Hematopoietic multipotent progenitor cell treated with erythropoietin and hydrocortisone succinate and interleukin-3 and kit ligand, for 4 days (in vitro differentiated cells): ENCODE measurements around the gene DBN1.

Experiments used
- DNase-seq: peaks from one replicate; pipeline ENCODE4 v3.0.0-alpha.2; 2015

DBN1 gene

DNA sequence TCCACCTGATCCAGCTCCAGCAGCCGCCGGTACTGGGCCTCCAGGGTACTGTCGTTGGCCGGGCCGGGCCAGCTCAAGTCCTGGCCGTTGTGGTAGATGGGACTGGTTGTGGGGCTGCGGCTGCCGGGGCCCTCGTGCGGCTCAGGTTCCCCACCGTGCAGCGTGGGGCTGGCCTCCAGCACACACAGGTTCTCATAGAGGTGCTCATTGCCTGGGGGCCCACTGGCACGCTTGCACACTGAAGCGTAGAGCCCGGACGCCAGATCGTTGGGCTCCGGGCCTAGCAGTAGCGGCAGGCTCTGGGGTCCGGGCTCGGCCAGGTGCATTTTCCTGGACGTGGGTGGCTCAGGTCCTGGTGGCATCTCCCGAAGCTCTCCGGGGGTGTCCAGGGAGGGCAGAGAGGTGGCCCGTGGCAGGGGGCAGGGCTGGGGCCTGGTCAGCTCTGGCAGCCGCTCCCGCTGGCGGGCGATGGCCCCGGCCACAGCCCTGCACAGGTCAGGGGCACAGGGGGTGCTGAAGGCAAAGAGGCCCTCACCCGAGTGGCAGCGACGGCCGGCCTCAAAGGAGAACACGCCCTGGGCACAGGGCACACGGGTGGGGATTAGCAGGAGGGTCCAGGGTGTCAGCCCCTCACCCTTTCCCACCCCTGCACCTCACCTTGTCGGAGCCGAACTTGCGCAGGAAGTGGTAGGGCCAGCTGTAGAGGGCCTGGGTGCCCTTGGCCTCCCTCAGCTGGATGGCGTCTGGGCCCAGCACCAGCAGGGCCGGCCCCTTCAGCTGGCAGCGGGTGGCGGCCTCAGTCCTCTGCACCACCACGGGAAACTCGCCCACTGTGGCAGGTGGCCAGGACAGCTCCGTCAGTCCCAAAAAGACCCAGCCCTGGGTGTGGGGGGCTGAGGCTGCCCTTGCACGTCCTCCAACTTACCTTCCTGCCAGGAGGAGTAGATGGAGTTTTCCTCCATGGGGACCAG, 30.9 kb upstream of the DBN1 start:
- no peak for DNase-seq

DNA sequence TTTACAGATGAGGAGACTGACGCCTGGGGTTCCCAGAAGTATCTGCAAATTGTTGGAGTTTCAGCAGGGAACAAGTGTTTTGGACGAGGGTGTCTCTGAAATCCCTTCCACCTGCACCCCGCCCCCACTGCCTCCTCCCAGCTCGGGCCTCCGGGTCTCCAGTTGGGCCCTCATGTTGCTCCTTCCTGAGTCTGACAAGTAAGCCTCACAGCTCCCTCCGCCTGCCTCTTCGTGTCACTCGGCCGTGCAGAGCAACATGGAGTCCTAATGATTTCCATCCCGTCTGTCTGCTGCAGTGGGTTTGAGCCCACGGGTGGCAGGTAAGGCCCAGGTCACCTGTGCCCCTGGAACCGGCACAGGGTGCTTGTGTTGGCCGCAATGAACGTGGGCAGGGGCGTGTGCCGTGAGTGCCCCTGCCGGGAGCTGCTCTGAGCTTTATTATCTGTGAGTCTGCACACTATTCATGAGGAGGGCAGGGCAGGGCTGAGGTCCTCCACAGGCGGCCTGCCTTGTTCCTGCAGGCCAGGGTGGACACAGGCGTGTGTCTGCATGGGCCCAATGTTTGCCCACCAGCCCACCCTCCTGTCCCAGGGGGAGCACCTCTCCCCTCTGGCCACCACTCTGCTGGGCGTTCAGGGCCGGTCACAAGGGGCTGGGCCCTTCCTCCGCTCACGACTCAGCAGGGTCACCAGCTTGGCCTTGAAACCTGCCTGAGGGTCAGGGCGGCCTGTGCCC, 30.1 kb upstream of the DBN1 start:
- DNase-seq: no peak

DNA sequence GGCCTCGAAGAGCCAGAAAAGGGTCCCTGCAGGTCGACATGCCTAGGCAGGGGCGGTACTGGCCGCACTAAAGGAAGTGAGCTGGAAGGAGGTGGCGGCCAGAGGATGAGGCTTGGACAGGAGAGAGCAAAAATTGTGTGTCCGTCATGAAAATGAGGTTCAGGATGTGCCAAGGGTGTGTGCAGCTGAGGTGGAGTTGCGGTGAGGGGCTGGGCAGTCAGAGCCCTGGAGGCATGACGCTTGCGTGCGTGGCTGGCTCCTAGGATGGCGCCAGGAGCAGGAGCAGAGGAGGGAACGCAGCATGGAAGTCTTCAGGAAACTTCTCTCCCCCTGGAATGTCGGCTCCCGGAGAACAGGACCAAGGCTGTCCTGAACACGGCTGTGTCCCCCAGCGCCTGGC, 29.5 kb upstream of the DBN1 start:
- DNase-seq: no peak

DNA sequence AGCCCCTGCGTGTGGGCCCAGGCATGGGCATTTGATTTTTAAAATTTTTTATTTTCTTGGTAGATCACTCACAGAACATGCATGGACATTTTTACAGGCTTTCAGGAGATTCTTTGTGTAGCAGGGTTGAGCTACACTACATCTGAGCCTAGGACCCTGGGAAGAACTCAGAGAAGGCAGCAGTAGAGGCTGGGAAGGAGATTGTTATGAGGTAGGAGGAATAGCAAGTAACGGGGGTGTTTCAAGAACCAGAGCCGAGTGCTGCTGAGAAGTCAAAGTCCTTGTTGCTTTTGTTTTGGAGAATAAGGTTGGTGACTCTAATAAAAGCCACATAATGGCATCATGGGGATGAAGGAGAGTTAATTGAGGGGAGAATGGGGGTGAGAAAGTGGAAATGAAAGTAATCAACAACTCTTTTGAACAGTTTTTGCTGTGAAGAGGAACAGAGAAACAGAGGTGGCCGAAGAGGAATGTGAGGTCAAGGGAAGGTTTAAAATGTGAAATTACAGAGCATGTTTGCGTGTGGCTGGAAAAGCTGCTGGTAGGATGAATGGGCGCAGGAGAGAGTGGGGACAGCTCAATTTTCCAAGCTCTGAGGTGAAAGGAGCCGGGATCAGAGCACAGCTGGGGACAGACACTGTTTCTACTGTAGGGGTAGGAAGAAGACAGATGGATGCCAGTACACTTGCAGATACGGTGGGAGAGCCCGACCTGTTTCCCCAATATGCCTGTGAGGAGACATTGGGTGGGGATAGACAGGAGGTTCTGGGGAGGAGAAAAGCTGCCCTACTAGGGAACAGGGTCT, 28.6 kb upstream of the DBN1 start:
- DNase-seq: no peak

DNA sequence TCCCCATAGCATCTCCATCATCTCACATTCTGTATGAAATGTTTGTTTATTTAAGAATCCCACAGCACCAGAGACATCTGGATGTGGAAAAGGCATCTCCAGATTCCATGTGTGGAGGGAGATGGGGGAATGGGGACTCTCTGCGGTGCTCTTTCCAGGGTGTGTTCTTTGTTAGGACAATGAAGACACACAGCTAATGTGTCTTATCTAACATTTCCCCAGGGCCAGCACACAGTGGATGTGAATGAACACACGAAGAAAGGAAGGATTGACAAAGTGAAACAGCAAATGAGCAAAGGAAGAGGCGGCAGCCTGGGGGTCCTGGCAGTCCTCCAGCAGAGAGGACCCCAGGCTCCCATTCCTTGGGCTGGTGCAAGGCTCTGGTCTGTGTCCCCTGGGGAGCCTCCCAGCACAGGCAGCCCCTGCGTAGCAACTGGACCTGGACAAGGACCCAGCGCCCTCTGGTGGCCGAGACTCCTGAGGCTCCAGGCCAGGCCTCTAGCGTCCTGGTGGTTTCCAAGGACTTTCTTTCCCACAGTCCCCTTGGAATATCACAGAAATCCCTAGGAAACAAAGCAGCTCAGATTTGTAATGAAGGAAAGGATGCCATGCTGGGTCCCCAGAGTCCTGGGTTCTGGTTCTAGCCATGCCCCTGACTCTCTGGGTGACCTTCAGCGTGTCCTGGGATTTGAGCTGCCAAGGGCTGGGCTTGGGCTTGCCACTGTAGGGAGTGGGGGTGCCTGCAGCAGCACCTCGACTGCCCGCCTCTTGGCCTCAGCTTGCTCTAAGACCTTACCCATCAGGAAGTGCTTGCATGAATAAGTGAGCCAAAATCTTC, 27.5 kb upstream of the DBN1 start:
- DNase-seq: peak; percentile 89

DNA sequence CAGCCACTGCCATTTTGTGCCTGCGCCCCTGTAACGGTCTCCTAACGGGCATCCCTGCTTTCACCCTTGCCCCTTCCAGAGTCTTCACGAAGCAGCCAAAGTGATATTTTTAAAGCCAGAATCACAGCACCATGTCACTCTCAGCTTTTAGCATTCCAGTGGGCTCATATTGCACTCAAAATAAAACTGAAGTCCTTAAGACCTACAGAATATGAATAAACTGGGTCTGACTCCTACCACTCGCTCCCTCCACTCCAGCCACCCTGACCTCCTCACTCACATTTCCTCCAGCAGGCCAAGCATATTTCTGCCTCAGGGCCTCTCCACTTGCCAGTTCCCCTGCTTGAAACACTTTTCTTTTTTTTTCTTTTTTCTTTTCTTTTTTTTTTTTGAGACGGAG, 26.4 kb upstream of the DBN1 start:
- DNase-seq: no peak

DNA sequence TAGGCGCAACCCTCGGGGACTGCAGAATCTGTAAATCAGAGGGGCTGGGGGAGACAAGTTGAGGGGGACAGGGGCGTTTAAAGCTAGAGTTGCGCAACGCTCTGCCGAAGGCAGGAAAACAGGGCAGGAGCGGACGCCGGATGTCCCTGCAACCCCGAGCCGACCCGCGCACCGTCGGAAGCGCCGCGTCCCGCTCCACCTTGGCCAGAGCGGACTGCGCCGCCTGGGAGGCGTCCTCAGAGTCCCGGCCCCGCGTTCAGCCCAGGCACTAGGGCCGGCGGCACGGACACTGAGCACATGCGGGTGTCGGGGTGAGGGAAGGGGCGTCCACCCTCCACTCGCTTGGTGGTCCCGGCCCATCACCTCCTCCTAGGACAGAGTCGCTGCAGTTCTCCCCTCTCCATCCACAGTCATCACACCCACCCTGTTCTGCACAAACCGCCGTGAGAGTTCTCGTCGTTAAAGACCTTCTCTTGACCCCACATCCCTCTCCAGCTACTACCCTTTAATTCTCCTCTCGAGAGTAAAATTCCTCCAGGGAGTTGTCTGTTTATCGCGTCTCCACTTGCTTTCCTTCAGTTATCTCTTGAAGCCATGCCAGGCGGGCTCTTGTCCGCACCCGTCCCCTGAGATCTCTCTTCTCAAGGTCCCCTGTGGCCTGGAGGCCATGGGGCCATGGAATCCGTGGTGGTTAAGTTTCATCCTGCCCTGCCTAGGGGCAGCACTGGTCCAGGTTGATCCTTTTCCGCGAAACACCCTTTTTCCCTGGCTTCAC, 24.8 kb upstream of the DBN1 start:
- peak; percentile 62 for DNase-seq

DNA sequence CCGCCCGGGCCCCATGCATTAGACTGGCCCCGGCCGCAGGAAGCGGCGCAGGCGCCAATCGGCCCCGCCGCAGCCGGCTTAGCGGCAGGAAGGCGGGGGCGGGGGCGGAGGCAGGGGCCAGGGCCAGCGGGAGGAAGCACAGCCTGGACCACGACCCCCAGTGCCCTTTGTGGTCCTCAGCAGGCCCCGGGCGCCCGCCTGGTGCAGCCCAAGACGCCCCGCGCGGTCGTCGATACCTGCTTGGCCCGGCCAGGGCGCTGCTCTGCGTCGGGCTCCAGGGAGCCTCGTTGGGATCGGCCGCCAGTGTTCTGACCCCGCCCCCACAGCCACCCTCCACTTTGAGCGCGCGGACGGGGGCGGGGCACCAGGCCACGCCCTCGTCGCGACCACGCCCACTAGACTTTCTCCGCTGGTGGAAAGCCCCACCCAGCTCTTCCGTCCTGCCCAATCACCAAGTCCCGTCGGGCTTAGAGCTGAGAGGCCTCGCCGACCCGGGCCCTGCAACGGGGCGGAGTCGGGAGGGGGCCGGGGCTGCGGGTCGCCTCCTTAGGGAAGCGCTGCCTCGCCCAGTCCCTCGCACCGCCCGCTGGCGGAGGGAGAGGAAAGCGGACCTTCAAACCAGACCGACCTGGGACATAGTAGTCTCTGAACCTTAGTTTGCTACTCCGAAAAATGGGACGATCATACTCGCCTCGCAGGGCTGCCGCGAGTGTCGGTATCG, 24.0 kb upstream of the DBN1 start, which contains the start of gene PDLIM7:
Gene PDLIM7, minus strand, starts transcription at position 313 of the 721 bp plus-strand sequence. CDS start 1,092 bp downstream, outside the sequence.
- DNase-seq: peak; percentile 98

DNA sequence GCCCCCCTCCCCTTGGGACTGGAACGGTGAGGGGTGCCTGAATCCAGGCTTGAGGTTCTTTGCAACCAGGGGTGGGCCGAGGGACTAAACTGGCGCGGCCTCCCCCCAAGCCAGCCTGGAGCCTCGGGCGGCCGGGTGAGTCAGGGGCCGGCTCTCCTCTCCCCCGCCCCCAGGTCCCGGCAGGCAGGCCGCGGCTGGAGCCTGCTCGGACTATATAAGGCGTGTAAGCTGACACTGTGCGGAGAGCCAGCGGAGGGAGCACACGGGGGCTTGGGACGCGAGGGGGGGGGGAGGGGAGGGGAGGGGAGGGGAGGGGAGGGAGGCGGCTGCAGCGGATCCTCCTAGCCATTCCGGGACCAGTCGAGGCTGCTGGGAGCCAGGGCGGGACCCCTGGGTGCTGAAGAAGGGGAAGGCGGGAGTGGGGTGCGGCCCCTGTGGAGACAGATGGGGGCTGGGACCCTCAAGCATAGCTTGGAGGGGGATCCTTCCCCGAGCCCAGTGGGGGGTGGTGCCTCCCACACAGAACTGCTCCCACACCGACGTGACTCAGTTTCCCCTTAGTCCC, 23.4 kb upstream of the DBN1 start:
- peak; percentile 68 for DNase-seq

DNA sequence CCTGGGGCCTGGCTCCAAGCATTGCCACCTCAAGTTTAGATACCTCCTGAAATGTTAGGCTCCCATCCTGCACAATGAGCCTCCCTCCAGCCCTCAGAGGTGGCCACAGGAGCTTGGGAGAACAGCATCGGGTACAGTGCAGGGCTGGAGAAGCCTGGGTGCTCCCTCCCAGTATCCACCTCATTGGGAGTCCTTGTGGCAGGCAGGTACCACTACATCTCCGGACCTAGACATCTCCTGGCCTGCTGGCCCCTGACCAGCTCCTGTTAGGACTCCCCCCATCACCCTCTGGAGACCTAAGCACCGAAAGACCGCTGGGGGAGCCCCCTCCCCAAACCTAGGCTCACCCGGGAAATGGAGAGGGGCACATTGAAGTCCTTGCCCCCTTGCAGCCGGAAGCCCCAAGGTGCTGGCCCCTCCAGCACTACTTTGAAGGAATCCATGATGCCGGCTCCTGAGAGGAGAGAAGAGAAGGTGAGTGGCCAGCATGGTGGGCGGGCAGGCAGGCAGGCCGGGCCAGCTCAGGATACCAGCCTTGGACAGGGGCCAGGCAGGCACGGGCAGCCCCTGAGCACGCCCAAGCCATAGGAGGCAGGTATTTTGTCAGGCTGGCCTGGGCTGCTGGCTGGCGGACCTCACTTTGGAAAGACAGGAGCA, 22.8 kb upstream of the DBN1 start:
- peak; percentile 49 for DNase-seq

DNA sequence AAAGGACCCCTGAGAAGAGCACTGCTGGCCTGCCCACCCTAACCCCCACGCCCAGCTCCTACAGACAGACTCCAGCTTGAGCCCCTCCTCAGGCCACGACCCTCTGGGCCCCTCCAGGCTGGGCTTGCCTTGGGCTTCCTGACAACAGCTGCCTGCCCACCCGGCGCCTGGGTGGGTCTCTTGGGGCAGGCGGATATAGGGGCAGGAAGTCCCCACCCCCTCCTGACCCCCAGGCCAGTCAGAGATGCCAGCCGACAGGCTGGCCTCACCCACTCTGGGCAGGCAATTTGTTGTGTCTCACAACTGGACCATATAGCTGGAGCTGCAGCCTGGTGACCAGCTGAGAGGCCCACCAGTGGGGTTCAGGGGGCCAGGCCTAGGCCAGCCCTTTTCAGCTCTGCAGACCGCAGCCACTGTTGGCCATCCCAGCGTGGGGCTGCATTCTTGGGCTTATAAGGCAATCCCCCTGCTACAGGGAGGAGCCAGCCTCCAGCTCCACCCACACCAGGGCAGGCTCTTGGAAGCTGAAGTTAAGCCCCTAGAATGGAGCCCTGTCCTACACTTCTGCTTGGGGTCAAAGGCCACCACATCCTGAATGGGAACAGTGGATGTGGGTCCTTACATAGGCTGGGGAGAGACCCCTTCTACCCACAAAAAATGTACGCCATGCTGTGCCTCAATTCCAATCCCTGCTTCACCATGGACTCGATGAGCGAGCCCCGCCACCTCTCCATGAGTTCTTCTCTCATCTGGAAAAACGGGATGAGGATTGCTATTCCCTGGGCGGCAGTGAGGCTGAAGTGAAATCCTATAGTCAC, 22.0 kb upstream of the DBN1 start:
- peak; percentile 66 for DNase-seq

DNA sequence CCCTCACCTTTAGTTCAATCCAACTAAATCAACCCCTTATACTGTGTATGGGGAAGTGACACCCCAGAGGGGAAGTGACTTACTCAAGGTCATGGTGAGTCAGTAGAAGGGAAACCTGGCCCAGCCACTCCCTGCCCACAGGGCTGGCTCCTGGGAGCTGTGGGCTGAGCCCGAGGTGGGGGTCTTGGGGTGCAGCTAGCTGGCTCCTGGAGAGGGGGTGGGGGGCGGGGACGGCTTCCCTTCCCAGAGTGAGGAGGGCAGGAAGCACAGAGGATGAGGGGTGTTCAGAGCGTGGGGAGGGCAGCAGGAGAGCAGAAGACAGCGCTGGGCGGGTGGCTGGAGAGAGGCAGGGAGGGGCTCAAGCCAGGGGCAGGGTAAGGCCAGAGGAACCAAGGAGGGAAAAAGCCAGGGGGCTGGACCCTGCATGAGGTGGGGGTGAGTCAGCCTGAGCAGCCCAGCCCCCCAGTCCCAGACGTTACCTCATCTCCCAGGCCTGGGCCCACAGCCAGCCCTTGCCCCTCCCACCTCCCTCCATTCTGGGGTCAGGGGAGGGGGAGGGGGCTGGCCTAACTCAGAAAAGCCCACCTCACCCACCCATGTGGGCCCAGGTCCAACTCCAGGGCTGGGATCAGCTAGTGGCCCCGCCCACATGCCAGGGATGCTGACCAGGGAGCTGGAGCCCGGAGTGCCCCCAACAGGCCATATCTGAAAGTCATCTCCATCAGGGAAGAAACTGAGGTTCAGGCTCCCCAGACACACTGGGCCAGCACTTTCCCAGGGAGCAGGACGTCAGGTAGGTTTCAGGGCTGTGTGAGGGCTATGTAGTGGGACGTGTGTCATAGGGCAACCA, 21.1 kb upstream of the DBN1 start:
- peak; percentile 76 for DNase-seq

DNA sequence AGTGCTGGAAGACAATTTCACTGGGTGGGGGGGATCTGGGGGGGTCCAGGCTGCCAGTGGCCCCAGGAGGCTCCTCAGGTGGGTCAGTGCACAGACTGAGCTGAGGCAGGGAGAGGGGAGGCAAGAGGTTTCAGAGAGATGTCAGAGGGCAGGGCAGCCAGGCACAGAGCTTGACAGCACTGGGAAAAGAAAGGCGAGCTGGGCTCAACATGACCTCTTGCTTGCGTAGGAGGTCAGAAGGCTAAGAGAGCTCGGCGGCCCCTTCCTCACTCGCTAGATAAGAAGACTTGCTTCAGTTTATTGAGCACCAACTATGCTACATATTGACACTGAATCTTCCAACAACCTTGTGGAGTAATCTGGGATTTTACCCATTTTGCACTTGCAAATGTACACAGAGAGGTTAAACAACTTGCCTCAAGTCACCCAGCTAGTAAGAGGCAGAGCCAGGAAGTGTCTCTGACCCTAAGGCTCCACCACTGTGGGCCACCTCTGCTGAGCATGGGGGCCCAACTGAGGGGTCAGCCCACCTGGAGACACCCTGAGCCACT, 20.4 kb upstream of the DBN1 start:
- DNase-seq: no peak

DNA sequence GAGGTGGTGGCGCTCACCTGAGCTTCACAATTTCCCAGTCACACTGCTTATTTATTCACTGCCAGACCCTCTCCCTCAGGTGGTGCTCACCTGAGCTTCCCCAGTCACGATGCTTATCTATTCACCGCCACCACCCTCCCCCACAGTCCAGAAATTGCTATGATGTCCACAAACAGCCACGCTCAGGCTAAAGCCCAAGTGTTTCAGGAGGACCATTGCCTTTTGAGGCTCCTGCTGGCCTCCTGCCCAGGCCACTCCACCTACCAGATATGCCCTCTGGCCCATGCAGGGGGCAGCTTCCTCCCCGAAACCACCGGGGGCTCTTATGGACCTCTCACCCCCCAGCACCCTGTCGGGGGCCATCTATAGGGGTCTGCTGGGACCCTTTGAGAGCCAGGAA, 19.4 kb upstream of the DBN1 start:
- no peak for DNase-seq

DNA sequence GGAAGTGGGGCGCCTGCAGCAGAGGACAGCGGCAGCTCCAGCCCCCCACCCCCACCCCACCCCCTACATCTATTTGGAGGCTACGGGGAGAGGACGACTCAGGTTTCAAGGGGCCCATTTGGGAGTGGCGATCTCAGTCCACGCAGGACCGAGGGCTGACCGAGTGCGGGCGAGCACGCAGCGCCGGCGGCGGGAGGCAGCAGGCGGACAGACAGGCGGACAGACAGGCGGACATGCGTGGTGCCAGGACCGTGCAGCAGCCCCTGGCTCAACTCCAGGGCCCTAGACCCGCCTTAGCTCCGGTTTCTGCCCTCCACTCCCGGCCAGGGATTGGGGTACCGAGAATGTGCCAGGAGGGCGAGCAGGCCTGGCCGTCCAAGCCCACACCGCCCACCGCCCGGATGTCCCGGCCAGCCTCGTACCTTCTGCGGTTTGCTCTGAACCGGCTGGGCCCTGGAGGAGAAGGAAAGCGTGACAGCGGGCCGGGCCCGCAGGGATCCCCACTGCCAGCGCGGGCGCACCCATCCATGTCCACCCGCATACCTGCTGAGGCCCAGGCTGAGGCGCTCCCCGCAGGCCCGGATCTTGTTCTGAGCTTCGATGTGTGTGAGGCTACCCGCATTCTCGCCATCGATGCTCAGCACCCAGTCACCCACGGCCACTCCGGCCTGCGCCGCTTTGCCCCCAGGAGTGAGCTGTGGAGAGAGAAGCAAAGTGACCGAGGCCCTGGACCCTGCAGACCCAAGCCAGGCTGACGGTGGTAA, 18.7 kb upstream of the DBN1 start:
- no peak for DNase-seq

DNA sequence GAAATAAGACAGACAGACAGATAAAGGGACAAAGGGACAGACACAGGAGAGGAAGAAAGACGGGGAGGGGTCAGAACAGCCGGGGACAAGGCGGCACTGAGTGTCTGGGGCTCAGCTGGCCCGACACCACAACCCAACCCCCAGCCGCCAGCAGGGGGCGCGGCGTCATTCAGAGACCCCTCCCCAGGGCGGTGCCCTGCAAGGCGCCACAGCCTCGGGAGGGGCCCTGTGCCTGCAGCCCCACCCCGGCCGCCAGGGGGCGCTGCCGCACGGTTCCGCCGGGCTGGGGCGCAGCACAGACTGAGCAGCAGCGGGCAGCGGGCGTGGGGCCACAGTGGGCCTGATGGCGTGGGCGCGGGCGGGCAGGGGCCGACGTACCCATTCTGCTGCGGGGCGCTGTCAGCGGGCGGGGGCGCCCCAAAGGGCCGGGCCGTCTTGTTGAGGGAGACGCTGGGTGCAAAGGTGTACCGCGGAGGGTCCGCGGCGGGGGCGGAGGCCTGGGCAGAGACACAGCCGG, 18.1 kb upstream of the DBN1 start:
- DNase-seq: peak; percentile 73
